NCI-H2029 (cell line): Measurements from ENCODE around the gene PCDHGA2.
"Not testable (repeated sequence)": the region's sequence is repeated elsewhere in the genome, so short reads cannot be mapped to it uniquely, and the experiment has no call there.

Experiments used
- DNase-seq: peaks from one replicate; lab custom pipeline; 2025; lab: John Stamatoyannopoulos, UW

Gene PCDHGA2

DNA sequence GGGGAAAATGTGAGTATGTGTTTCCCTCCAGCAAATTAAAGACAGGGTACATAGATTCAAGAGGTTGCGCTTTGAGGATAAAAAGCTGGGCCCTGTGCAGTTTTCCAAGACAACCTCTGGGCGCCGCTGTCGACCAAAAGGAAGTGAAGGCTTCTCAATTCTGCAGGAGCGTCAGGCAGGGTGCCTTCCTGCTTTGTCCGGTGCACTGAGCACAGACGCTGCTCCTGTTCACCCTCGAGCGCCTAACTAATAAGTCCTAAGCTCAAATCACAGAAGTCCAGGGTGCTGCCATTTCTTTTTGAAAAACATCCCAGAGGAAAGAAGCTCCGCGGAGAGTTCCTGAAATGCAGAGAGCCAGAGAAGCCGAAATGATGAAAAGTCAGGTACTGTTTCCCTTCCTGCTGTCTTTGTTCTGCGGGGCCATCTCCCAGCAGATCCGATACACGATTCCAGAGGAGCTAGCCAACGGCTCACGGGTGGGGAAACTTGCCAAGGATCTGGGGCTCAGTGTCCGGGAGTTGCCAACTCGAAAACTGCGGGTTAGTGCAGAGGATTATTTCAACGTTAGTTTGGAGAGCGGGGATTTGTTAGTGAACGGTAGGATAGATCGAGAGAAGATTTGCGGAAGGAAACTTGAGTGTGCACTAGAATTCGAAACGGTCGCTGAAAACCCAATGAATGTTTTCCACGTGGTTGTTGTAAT lies 11.5 kb downstream of the PCDHGA2 start, which contains the start of gene PCDHGB1:
Gene PCDHGB1, plus strand, starts transcription at position 183 of the 703 bp plus-strand sequence. Its CDS starts 162 bp downstream, at position 345.
- peak; percentile 48 for DNase-seq

DNA sequence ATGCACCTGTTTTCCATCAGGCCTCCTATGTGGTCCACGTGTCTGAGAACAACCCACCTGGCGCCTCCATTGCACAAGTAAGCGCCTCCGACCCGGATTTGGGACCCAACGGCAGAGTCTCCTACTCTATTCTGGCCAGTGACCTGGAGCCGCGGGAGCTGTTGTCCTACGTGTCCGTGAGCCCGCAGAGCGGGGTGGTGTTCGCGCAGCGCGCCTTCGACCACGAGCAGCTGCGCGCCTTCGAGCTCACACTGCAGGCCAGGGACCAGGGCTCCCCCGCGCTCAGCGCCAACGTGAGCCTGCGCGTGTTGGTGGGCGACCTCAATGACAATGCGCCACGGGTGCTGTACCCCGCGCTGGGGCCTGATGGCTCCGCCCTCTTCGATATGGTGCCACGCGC lies 13.0 kb downstream of the PCDHGA2 start:
- DNase-seq, result no peak

GRCh38 chr5:141354900-141355469 lies 16.4 kb downstream of the PCDHGA2 start, which contains the start of gene PCDHGA4:
TSS of gene PCDHGA4 (plus strand) at chr5:141355021. CDS start at chr5:141355108, 87 bp downstream.
- no peak for DNase-seq

GRCh38 chr5:141355641-141356040 lies 17.1 kb downstream of the PCDHGA2 start:
- no peak for DNase-seq

DNA sequence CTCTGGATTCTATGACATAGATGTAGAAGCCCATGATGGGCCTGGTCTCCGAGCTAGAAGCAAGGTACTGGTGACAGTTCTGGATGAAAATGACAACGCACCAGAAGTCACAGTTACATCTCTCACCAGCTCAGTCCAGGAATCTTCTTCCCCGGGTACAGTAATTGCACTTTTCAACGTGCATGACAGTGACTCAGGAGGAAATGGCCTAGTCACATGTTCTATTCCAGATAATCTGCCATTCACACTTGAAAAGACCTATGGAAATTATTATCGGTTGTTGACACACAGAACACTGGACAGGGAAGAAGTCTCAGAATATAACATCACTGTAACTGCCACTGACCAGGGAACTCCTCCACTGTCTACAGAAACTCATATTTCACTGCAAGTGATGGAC lies 17.6 kb downstream of the PCDHGA2 start:
- DNase-seq, result no peak

- DNase-seq, result no peak
Observed at GRCh38 chr5:141356950-141357349, 18.4 kb downstream of the PCDHGA2 start.

DNA sequence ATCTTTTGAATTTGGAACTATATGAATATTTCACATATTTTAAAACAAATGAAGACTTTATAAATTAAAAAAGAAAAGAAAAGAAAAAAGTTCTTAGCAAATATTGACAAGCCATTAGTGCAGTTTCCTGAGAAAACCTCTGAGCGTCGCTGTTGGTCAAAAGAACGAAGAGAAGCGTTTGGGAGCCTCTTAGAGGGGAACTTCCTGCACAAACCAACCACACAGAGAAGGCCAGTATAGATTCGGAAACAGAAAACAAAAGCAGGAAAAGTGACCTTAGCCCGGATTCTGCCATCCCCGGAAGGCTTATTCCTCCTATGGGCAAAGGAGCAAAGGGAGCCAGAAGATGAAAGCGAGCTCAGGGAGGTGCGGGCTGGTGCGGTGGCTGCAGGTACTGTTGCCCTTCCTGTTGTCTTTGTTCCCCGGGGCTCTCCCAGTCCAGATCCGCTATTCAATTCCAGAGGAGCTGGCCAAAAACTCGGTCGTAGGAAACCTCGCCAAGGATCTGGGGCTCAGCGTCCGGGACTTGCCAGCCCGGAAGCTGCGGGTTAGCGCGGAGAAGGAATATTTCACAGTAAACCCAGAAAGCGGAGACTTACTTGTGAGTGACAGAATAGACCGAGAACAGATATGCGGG lies 21.3 kb downstream of the PCDHGA2 start, which contains the start of gene PCDHGB2:
Gene PCDHGB2, plus strand, starts transcription at position 205 of the 637 bp plus-strand sequence. Its CDS starts 142 bp downstream, at position 347.
- DNase-seq, result peak; percentile 18

DNA sequence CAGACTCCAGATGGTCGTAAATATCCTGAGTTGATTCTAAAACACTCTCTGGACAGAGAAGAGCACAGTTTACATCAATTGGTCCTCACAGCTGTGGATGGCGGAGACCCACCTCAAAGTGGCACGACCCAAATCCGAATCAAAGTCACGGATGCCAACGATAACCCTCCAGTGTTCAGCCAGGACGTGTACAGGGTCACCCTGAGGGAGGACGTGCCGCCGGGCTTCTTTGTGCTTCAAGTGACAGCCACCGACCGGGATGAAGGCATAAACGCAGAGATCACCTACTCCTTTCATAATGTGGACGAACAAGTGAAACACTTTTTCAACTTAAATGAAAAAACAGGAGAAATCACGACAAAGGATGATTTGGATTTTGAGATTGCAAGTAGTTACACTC lies 22.1 kb downstream of the PCDHGA2 start:
- no peak for DNase-seq

DNA sequence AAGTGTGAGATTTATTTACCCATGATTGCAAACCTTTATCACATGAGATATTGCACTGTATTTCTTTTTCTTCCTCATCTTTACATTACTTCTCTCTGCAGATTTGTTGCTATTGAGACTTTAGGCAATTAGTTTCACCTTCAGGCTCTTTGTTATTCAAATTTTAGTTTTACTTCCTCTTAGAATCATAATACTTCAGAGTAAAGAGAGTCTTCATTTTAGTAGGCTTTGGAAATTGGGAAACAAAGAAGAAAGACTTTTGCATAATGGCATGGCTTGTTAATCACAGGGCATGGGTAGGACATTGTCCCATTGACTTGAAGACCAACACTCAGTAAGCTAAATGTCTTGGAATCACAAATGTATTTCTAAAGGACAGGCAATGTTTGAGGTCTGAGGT lies 24.2 kb downstream of the PCDHGA2 start:
- DNase-seq, result no peak

DNA sequence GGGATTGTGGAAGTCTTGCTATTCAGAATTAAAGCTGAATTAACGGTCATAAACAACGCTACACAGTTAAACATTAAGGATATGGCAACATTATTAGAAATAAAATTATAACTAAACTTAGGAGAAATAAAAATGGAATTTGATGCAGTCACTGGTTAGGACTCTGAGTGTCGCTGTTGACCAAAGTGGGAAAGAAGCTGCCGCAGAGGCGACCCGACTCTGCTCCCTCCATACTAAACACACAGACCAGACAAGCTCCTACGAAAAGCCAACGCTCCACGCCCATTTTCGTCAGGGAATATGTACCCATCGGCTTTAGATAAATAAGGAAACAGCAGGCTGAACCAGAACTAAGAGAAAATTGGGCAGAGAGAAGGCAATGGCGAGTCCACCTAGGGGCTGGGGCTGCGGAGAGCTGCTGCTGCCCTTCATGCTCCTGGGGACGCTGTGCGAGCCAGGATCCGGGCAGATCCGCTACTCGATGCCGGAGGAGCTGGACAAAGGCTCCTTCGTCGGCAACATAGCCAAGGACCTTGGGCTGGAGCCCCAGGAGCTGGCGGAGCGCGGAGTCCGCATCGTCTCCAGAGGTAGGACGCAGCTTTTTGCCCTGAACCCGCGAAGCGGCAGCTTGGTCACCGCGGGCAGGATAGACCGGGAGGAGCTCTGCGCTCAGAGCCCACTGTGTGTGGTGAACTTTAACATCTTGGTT lies 25.5 kb downstream of the PCDHGA2 start, which contains the start of gene PCDHGA5:
Gene PCDHGA5, plus strand, starts transcription at position 211 of the 709 bp plus-strand sequence. Its CDS starts 169 bp downstream, at position 380.
- DNase-seq, result no peak

- DNase-seq, result no peak
Observed at GRCh38 chr5:141366016-141366896, 27.7 kb downstream of the PCDHGA2 start.

DNA sequence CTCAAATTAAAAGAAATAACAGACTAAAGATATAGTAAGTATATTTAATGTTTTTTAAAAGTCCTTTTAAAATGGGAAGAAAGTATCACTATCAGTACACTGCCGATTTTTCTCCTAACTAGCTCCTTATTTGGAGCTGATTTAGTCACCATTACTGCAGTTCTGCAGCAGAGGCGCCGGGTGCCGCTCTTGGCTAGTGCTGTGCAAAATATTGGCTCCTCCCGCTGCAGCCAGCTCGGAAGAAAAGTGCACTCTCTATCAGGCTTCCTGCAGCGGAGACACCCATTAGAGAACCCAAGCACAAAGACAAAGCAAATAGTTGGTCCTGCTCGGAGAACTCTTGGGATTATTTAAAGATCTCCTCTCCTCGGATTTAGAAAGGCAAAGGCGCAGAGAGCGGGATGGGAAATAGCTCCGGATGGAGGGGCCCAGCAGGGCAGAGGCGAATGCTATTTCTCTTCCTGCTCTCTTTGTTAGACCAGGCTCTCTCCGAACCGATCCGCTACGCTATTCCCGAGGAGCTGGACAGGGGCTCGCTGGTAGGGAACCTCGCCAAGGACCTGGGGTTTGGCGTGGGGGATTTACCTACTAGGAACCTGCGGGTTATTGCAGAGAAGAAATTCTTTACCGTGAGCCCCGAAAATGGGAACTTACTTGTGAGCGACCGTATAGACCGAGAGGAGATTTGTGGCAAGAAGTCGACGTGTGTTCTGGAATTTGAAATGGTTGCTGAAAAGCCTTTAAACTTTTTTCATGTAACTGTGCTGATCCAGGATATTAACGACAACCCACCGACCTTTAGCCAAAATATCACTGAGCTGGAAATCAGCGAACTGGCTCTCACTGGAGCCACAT lies 31.7 kb downstream of the PCDHGA2 start, which contains the start of gene PCDHGB3:
Gene PCDHGB3, plus strand, starts transcription at position 249 of the 855 bp plus-strand sequence. Its CDS starts 153 bp downstream, at position 402.
- DNase-seq, result no peak

DNA sequence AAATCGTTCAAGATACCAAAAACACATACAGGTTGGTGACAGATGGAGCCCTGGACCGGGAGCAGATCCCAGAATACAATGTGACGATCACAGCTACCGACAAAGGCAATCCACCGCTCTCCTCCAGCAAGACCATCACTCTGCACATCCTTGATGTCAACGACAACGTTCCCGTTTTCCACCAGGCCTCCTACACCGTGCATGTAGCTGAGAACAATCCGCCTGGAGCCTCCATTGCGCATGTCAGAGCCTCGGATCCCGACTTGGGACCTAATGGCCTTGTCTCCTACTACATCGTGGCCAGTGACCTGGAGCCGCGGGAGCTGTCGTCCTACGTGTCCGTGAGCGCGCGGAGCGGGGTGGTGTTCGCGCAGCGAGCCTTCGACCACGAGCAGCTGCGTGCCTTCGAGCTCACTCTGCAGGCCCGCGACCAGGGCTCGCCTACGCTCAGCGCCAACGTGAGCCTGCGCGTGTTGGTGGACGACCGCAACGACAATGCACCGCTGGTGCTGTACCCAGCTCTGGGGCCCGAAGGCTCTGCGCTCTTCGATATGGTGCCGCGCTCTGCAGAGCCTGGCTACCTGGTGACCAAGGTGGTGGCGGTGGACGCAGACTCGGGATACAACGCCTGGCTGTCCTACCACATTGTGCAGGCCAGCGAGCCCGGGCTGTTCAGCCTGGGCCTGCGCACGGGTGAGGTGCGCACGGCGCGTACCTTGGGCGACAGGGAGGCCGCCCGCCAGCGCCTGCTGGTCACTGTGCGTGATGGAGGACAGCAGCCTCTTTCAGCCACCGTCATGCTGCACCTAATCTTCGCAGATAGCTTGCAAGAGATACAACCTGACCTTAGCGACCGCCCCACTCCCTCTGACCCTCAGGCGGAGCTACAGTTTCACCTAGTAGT lies 33.3 kb downstream of the PCDHGA2 start:
- DNase-seq, result no peak

DNA sequence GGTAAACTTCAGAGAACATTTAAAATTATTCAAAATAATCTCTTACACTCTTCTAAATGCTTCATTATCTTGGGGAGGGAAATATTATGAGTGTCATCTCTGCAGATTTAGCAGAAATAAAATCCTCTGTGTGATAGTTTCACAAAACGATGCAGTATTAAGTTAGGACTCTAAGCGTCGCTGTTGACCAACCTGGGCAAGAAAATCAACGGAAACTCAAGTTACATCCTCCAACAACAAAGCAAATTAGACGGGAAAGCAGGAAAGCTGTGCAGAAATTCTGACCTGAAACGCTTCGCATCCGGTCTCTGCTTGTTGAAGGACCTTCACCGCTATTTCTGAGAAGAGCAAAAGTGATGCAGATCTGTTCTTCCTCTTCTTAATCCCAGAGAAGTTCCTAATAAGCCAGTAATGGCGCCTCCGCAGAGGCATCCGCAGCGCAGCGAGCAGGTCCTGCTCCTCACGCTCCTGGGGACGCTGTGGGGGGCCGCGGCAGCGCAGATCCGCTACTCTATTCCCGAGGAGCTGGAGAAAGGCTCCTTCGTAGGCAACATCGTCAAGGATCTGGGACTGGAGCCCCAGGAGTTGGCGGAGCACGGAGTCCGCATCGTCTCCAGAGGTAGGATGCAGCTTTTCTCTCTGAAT lies 35.2 kb downstream of the PCDHGA2 start, which contains the start of gene PCDHGA6:
Gene PCDHGA6, plus strand, starts transcription at position 219 of the 645 bp plus-strand sequence. Its CDS starts 193 bp downstream, at position 412.
- DNase-seq, result no peak

- no peak for DNase-seq
Observed at GRCh38 chr5:141374627-141375026, 36.1 kb downstream of the PCDHGA2 start.

GRCh38 chr5:141375444-141376155 lies 37.0 kb downstream of the PCDHGA2 start:
- not testable (repeated sequence) for DNase-seq

DNA sequence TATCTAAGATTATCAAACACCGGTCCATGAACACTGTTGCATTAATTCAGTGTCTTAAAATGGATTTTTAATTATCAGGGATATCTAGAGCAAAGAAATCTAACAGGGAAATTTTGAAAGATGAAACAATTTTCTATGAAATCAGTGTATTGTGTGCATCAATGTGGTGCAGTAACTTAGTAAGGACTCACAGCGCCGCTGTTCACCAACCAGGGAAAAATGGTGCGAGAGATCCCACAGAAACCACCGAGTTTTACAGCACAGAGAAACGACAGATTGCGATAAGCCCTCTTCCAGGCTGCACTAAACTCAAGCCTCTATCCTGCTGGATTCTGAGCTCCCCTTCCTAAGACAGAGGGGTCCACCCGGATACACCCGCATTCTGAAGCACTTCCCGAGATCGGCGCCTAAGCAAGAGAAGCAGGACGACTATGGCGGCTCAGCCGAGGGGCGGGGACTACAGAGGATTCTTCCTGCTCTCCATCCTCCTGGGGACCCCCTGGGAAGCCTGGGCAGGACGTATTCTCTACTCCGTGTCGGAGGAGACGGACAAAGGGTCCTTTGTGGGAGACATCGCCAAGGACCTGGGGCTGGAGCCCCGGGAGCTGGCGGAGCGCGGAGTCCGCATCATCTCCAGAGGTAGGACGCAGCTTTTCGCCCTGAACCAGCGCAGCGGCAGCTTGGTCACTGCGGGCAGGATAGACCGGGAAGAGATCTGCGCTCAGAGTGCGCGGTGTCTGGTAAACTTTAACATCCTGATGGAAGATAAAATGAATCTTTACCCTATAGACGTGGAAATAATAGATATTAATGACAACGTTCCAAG lies 44.1 kb downstream of the PCDHGA2 start, which contains the start of gene PCDHGA7:
Gene PCDHGA7, plus strand, starts transcription at position 274 of the 826 bp plus-strand sequence. Its CDS starts 158 bp downstream, at position 432.
- DNase-seq, result no peak
